GM19043 (cell line): ENCODE results near the gene PDE9A.

ENCODE experiments used
- ATAC-seq: cut with Tn5 transposase; IDR thresholded peaks from one replicate; pipeline ENCODE4 v1.9.1; 2021; ENCODE audit warnings: low read depth; ENCODE audit not compliant: unreplicated experiment

Gene PDE9A

DNA sequence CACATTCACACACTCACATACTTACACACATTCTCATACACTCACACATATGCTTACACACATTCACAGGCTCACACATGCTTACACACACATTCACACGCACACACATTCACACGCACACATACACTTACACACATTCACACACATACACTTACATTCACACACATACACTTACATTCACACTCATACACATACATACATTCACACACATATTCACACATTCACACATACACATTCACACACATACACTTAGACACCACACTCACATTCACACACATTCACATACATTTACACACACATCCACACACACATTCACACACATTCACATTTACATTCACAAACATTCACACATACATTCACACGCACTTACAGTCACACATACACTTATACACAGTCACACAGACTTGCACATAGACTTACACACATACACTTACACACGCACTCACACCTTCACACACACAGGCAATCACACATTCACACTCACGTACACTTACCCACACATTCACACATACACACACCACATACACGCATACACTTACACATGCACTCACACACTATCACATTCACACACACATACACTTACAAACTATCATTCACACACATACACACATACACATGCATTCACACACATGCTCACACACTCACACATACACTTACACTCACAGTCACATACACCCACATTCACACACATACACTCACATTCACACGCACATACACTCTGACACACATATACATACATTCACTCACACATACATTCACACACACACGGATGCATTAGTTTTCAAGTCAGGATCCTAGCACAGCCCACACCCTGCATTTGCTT lies 16.8 kb downstream of the PDE9A start:
- no peak for ATAC-seq

DNA sequence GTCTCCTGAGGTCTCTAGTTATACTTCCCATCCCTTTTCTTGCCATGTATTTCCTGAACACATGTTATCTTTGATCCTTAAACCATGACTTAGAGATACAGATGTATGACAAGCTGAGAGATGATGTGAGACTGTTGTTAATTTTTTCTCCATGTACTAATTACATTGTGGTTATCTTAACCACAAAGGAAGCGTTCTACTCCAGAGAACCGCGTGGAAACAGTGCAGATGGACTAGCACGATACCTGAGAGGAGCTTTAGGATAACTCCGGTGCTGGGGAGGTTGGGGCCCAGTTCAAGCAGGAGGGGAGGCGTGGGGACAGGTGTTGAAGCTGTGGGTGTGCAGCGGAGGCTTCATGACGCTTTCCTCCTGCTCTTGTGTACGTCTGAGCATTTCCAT lies 17.5 kb downstream of the PDE9A start:
- no peak for ATAC-seq

- no peak for ATAC-seq
Measured at GRCh38 chr21:42671778-42672593, 18.6 kb downstream of the PDE9A start.

GRCh38 chr21:42672699-42673458 lies 19.5 kb downstream of the PDE9A start:
- ATAC-seq = no peak

- no peak for ATAC-seq
Measured at GRCh38 chr21:42673633-42674328, 20.4 kb downstream of the PDE9A start.

DNA sequence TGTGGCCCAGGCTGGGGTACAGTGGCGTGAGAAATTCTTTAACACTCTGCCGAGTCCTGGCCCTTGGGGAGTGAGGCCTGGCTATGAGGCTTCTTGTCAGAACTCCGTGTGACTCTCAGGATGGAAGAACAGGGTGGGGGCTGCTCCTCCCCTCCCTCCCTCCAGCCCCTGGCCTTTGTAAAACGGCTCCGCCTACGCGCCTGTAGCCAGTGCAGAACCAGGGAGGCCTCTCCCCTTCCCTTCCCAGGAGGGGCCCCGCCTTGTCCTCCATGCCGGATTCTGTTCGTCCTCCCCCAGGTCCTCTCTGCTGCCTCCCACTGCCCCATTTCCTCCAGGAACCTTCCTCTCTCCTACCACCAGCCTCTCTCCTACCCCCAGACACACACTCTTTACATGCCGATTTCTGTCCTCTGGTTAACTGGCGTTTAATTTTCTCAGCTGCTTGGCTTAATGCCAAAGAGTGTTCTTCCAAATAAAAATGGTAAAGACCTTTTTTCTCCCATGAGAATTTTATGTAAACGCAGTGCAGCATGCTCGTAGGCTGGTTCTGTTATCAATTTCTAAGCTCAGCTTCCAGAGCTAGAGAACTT lies 21.0 kb downstream of the PDE9A start:
- no peak for ATAC-seq

- no peak for ATAC-seq
Measured at GRCh38 chr21:42675403-42675802, 22.0 kb downstream of the PDE9A start.

DNA sequence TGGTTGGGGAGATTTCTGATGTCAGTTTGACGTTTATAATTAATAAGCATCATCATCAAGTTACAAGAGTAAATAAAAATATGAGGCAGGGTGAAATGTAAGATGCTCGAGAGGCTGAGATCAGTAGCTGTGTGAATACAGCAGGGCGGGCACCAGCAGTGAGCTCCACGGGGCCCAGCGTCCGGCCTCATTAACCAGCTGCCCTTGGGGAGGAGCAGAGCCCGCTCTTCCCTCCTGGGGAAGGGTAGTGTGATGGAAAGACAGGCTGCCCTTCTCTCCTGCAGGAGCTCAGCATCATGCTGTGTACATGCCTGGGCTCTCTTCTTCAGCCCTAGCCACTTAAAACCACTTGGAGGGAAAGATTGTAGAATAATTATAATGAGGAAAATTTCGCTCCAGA lies 23.4 kb downstream of the PDE9A start:
- ATAC-seq = no peak

- ATAC-seq = no peak
Measured at GRCh38 chr21:42677339-42678321, 24.2 kb downstream of the PDE9A start.

DNA sequence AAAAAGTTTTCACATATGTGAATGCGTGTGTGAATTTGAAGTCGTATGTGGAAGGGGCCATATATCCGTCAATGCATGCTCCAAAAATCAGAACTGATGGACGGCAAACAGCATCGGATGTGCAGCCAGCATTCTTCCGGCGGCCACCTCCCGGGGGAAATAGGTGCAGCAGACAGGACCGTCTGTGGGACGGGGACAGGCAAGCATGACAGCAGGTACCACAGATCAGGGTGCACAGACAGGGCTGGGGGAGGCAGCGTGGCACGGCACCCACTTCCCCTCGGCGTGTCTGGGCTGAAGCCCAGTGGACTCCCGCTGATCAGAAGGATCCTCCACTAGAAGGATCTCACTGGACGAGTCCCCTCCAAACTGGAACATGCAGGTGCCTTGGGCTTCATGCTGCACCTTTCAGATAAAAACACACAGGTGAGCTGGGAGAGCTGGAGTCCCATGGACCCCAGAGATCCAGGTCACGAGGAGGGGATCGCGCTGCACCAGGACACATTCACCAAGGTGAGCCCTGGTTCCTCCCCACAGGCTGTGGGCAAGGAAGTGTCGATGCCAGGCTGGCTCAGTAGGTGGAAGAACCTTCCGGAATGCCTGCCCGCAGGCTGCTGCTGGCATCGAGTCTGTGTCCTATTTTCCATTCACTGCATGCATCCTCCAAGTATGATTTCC lies 25.3 kb downstream of the PDE9A start:
- ATAC-seq = no peak

DNA sequence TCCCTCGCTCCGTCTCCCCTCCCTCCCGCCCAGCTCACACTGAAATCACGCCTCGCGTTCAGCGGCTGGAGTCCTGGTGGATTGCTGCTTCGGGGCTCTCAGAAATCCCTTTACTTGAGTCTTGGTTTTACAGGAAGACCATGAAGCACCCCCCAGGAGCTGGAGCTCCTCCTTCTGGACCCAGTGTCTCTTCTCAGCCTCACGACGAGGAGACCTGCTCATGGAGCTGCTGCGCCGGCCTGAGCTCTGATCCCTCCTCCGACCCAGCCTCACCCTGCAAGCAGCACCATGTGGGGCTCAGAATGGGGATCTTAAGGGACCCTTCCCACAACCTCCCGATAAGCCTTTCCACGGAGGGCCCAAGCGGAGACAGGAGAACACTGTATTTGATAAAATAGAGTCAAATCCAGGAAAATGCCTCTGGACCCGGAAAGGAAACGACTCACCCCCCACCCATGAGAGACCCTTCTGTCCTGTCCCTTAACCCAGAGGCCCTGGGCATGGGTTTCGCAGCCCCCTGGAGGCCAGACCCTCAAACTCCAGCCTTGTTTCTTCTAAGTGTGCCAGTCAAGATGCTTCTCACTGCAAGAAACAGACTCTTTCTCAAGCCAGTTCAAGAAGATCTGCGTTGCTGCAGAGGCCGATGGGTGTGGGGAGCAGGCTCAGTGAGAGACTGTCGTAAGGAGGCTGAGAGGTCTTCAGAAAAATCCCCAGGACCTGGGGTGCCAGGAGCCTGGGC lies 26.1 kb downstream of the PDE9A start:
- no peak for ATAC-seq

DNA sequence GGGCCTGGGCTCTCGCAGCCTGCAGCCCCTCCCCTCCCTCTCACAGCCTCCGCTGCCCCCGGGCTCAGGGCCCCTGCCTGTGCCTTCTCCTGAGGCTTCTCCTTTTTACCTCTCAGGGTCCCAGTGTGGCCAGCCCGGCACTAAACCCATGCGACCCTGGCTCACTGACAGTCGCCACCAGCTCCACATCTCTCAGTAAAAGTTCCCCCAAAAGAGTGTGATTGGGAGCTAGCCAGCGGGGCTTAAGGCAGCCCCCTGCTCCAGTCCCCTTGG lies 26.6 kb downstream of the PDE9A start:
- ATAC-seq = no peak

GRCh38 chr21:42680429-42680828 lies 27.0 kb downstream of the PDE9A start:
- ATAC-seq = no peak

- no peak for ATAC-seq
Measured at GRCh38 chr21:42681296-42682206, 28.1 kb downstream of the PDE9A start.

DNA sequence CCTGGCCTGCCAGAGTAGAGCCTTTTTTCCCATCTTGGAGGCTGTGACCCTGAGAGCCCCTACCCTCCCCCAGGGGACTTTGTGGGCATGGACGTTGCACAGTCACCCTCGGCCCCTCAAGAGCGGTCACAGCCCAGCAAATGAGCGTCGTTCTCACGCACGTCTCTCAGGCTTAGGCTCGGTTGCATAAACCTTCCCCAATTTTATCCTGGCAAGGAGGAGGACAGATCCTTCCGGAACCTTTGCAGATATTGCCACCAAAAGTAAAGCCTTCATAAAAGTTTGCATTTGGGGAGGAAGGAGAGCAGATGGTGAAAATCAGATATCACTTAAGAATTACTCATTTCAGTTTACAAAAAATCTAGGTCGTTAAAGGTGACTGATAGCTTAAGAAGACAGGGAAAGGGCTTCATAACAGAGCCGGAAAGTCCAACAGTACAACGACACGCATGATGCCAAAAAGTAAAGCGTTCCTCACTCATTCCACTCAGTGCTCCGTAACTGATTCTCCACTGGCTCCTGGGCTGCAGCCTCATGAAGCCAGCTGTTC lies 29.3 kb downstream of the PDE9A start:
- ATAC-seq = no peak

- ATAC-seq = no peak
Measured at GRCh38 chr21:42683371-42684108, 30.1 kb downstream of the PDE9A start.
